HepG2 (cell line): ENCODE measurements around the gene SHBG. TPM values are rescaled to one million over a fixed set of nuclear protein-coding genes. Genes with fewer than 3 reads are reported as not detected.

Experiments used
- ATF2 ChIP-seq: sonication (generic); formaldehyde crosslinking; IDR thresholded peaks from 2 replicates; pipeline ENCODE4 v1.4.0; 2020; ENCODE audit warnings: missing genetic modification reagents
- CEBPB ChIP-seq: IDR thresholded peaks from 2 replicates; pipeline ENCODE4 v1.6.1; 2011; ENCODE audit warnings: low read depth, low read length, improper control_type of control experiment, borderline replicate concordance
- EED ChIP-seq: sonication (generic); formaldehyde crosslinking; IDR thresholded peaks from 2 replicates; pipeline ENCODE4 v1.5.0; 2020; ENCODE audit warnings: mild to moderate bottlenecking, missing genetic modification reagents
- HDAC2 ChIP-seq: sonication (generic); formaldehyde crosslinking; IDR thresholded peaks from 2 replicates; pipeline ENCODE4 v1.4.0; 2020; ENCODE audit warnings: missing genetic modification reagents
- HDAC6 ChIP-seq: fragments of 200-600 bp; sonication (generic); IDR thresholded peaks from 2 replicates; pipeline ENCODE4 v1.7.0; 2017; ENCODE audit warnings: mild to moderate bottlenecking, antibody characterized with exemption, low read length, low read depth
- JDP2 ChIP-seq: sonication (generic); formaldehyde crosslinking; IDR thresholded peaks from 2 replicates; pipeline ENCODE4 v1.8.1; 2022; ENCODE audit warnings: missing genetic modification reagents, borderline replicate concordance
- MED13 ChIP-seq: sonication (generic); formaldehyde crosslinking; IDR thresholded peaks from 2 replicates; pipeline ENCODE4 v1.5.0; 2020; ENCODE audit warnings: missing genetic modification reagents
- RXRA ChIP-seq: sonication (generic); formaldehyde crosslinking; IDR thresholded peaks from 2 replicates; pipeline ENCODE4 v1.5.1; 2020; ENCODE audit warnings: missing genetic modification reagents
- SAFB2 ChIP-seq: sonication (generic); formaldehyde crosslinking; IDR thresholded peaks from 2 replicates; pipeline ENCODE4 v1.5.1; 2020; ENCODE audit warnings: missing genetic modification reagents, low read depth, mild to moderate bottlenecking, borderline replicate concordance
- THAP9 ChIP-seq: sonication (generic); formaldehyde crosslinking; IDR thresholded peaks from 2 replicates; pipeline ENCODE4; 2020; ENCODE audit warnings: missing genetic modification reagents, mild to moderate bottlenecking, borderline replicate concordance
- WIZ ChIP-seq: sonication (generic); formaldehyde crosslinking; IDR thresholded peaks from 2 replicates; pipeline ENCODE4 v1.5.1; 2020; ENCODE audit warnings: mild to moderate bottlenecking, missing genetic modification reagents
- ZBTB20 ChIP-seq: sonication (generic); formaldehyde crosslinking; IDR thresholded peaks from 2 replicates; pipeline ENCODE4 v1.8.1; 2023; ENCODE audit warnings: missing genetic modification reagents, low read depth, mild to moderate bottlenecking, borderline replicate concordance
- ZNF431 ChIP-seq: sonication (generic); formaldehyde crosslinking; IDR thresholded peaks from 2 replicates; pipeline ENCODE4 v1.9.0; 2022; ENCODE audit warnings: missing genetic modification reagents, low read depth, mild to moderate bottlenecking, borderline replicate concordance
- ZNF564 ChIP-seq: sonication (generic); formaldehyde crosslinking; IDR thresholded peaks from 2 replicates; pipeline ENCODE4 v1.8.1; 2023; ENCODE audit warnings: mild to moderate bottlenecking, missing genetic modification reagents
- ZNF570 ChIP-seq: sonication (generic); formaldehyde crosslinking; IDR thresholded peaks from 2 replicates; pipeline ENCODE4 v1.4.0; 2020; ENCODE audit warnings: mild to moderate bottlenecking, missing genetic modification reagents, borderline replicate concordance
- ZNF691 ChIP-seq: sonication (generic); formaldehyde crosslinking; IDR thresholded peaks from 2 replicates; pipeline ENCODE4 v1.4.0; 2020; ENCODE audit warnings: missing genetic modification reagents, low read depth, mild to moderate bottlenecking, borderline replicate concordance
- polyA plus RNA-seq, 8 experiments: library from polyadenylated mRNA; depleted of rRNA in 3 of 8; stranded (reverse) in 7 of 8; unstranded in 1 of 8; fragments of >200 nt; fragmentation: Illumina TruSeq in 4 of 8; extraction: Trizol in 4 of 8; gene quantifications; 2 replicates each; pipeline versions ENCODE4 v1.2.1 to v1.2.3, GENCODE V29; 2011 to 2016; ENCODE audit warnings: low read depth in 4 of 8, missing spikeins in 1 of 8, mixed read lengths in 1 of 8; ENCODE audit not compliant: insufficient read depth in 1 of 8
- total RNA-seq, 5 experiments: library from RNA; depleted of rRNA; stranded (reverse); fragments of >200 nt; fragmentation: Illumina TruSeq; extraction: Trizol; gene quantifications; 2 replicates each; pipeline ENCODE4 v1.2.3, GENCODE V29; 2016; ENCODE audit warnings: low read depth in 1 of 5
- TF ChIP-seq, protein P1 (sequence below): IDR thresholded peaks from 2 replicates; pipeline ENCODE4 v1.6.1; 2018; ENCODE audit warnings: missing genetic modification reagents
- TF ChIP-seq, protein P2 (sequence below): sonication (generic); formaldehyde crosslinking; conservative IDR thresholded peaks from 2 replicates; pipeline ENCODE4 v1.4.0; 2020; ENCODE audit warnings: missing genetic modification reagents

The SHBG gene
- total and polyA plus RNA-seq, 2 of the 13 experiments (the other 11 are each of a cell fraction or from before 2014, with no cell fraction given) = 4.0 to 6.1 TPM

- TF ChIP-seq THAP9 (CRISPR knock-in tag) (no peak), ZNF431 (0 out of 2 replicates have a peak, but pooled peaks have one; percentile 20), WIZ (CRISPR knock-in tag) (no peak), HDAC6 (no peak), ATF2 (no peak), CEBPB (no peak), MED13 (CRISPR knock-in tag) (peak; percentile 89; the same call in 1 of the 2 replicates), EED (CRISPR knock-in tag) (no peak), RXRA (CRISPR knock-in tag) (peak; percentile 88), SAFB2 (CRISPR knock-in tag) (no peak), HDAC2 (CRISPR knock-in tag) (no peak), ZNF570 (CRISPR knock-in tag) (no peak), JDP2 (CRISPR knock-in tag) (no peak), ZNF691 (no peak), ZBTB20 (CRISPR knock-in tag) (peak; percentile 76; the same call in 1 of the 2 replicates), ZNF564 (CRISPR knock-in tag) (no peak)
- TF ChIP-seq, protein P1, sequence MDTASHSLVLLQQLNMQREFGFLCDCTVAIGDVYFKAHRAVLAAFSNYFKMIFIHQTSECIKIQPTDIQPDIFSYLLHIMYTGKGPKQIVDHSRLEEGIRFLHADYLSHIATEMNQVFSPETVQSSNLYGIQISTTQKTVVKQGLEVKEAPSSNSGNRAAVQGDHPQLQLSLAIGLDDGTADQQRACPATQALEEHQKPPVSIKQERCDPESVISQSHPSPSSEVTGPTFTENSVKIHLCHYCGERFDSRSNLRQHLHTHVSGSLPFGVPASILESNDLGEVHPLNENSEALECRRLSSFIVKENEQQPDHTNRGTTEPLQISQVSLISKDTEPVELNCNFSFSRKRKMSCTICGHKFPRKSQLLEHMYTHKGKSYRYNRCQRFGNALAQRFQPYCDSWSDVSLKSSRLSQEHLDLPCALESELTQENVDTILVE (CRISPR knock-in tag) = no peak; the same call in 1 of the 2 replicates
- TF ChIP-seq, protein P2, sequence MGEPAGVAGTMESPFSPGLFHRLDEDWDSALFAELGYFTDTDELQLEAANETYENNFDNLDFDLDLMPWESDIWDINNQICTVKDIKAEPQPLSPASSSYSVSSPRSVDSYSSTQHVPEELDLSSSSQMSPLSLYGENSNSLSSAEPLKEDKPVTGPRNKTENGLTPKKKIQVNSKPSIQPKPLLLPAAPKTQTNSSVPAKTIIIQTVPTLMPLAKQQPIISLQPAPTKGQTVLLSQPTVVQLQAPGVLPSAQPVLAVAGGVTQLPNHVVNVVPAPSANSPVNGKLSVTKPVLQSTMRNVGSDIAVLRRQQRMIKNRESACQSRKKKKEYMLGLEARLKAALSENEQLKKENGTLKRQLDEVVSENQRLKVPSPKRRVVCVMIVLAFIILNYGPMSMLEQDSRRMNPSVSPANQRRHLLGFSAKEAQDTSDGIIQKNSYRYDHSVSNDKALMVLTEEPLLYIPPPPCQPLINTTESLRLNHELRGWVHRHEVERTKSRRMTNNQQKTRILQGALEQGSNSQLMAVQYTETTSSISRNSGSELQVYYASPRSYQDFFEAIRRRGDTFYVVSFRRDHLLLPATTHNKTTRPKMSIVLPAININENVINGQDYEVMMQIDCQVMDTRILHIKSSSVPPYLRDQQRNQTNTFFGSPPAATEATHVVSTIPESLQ (CRISPR knock-in tag) = no peak
Observed at GRCh38 chr17:7627250-7628121, 2.4 kb upstream of the SHBG start, which contains the start of gene SAT2 (continued).
